RKO (cell line): Measurements from ENCODE around the gene SLCO4A1.
A peak's percentile ranks its signal among the peaks of the same experiment; 100 is the strongest.

Experiments
- DNase-seq: peaks from one replicate; pipeline ENCODE4 v3.0.0-alpha.2; 2016; ENCODE audit warnings: low spot score

The SLCO4A1 gene

DNA sequence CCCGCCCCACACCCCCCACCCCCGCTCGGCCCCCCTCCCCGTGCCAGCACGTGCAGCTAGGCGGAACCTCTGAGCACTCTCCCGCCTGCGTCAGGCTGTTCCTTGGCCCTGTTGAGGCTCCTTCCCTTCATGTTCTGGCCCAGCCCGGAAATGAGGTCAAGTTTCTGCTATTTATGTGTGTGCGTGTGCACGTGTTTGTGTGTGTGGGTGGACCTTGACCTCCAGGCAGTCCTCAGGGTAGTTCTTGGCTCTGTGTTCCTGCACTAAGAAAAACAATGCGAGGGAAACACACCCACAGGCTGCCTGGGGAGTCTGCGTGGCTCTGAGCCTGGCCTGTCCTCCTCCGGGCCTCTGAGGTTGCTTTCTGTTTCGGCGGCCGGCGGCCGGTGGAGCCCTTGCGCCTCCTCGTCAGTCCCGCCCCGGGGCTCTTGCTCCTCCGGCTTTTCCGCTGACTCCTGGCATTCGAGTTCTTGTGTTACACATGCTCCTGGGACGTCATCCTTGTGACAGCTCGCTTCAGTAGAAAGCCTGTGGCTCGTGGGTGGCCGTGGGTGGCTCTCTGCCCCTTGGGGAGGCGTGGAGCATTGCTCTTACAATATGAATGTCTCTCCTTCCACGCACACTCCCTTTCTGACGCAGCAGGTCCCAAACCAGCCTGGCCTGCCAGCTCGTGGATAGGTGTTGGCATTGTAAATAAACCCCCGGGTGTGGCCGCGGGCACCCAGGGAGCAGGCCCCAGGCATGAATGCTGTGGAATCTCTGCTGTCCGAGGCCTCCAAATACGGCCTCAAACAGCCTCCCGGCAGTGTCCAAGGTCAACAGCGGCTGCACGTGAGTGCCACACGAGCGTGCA is 10.0 kb downstream of the SLCO4A1 start:
- peak; percentile 98 for DNase-seq

DNA sequence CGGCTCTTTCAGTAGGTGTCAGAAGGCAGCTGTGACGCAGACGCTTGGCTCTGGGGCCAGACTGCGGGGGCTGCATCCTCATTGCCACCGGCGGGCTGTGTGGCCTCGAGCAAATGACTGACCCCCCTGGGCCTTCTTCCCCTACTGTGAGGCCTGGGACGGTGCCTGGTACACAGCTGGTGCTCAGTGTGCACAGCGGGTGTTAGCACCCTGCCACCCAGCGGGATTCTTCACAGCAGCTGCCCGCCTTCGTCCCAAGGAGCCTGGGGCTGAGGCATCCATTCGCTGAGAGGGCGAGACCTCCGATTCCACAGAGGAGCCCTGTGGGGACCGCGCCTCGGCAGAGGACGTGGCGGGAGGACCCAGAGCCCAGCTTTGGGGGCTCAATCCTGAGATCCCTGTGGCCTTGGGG is 10.6 kb downstream of the SLCO4A1 start:
- no peak for DNase-seq

GRCh38 chr20:62653373-62653772 is 11.1 kb downstream of the SLCO4A1 start:
- no peak for DNase-seq

DNA sequence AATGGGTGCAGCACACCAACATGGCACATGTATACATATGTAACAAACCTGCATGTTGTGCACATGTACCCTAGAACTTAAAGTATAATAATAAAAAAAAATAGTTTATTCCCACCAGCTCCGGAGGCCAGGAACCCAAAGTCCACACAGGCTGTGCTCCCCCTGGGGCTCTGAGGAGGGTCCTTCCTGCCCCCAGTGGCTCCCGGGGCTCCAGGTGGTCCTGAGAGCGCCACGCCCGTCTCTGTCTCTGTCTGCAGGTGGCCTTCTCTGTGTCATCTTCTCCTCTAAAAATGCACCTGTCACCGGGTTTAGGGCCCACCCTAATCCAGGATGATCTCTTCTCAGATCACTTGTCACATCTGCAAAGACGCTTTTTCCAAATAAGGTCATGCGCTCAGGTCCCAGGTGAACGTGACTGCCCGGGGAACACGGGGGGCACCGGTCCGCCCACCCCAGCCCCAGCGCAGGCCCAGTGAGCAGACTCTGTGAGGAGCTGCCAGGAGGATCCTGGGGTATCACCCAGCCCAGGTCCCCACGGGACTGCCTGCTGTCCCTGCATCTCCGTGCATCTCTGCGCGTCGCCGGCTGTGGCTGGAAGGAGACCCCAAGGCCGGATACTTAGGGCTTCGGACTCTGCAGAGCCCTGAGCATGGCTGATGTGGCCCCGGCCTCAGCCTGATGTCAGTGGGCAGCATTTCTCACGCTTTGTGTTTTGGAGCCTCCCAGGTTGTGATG is 11.8 kb downstream of the SLCO4A1 start:
- no peak for DNase-seq

DNA sequence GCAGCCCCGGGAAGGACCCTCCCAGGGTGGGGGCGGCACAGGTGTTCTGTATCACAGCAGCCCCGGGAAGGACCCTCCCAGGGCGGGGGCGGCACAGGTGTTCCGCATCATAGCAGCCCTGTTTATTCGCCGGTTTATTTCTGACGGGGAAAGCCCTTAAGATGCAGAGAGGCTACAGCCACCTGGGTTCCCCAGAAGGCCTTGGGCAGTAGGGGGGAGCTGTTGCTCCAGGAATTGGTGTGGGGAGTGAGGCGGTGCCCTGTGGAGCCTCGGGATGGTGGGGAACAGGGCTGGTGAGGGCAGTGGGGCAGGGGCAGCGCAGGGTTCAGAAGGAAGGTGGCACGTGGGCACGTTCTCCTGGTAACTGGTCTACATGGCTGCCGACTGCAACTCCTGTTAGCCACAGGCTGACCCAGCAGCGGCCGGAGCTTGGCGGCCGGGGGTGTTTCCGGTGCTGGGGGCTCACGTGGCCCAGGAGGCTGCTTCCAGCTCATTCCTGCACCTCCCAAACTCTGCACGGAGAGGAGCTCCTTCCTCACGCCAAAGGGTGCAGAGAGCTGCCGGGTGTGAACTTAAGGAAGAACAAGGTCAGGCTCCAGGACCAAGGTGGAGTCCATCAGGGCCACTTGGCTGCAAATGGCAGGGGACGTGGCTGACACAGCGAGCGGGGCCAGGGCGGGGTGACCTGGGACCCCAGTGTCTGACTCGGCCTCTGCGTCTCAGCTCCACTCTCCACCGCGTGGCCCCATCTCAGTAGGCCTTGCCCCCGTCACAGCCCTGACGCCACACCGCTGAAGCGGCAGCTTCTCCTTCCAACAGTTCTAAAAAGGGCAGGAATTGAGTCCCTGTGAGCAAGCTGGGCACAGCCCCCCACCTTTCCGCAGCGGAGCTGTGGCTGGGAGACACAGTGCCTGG is 13.2 kb downstream of the SLCO4A1 start:
- no peak for DNase-seq

DNA sequence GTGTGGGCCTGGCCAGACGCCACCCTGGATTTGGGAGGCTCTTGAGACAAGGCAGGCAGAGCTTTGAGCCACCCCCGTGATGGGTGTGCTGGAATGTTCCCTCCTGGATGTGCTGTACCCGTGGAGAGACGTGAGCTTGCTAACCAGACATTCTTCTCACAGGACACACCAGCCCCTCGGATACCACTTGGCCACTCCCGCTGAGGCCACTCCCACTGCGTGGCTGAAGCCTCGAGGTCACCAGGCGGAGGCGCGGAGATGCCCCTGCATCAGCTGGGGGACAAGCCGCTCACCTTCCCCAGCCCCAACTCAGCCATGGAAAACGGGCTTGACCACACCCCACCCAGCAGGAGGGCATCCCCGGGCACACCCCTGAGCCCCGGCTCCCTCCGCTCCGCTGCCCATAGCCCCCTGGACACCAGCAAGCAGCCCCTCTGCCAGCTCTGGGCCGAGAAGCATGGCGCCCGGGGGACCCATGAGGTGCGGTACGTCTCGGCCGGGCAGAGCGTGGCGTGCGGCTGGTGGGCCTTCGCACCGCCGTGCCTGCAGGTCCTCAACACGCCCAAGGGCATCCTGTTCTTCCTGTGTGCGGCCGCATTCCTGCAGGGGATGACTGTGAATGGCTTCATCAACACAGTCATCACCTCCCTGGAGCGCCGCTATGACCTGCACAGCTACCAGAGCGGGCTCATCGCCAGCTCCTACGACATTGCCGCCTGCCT is 14.1 kb downstream of the SLCO4A1 start:
- no peak for DNase-seq

GRCh38 chr20:62656919-62657588 is 14.8 kb downstream of the SLCO4A1 start:
- DNase-seq = no peak

GRCh38 chr20:62657589-62657942 is 15.3 kb downstream of the SLCO4A1 start:
- no peak for DNase-seq

- DNase-seq = no peak
These were observed 15.7 kb downstream of the SLCO4A1 start for GRCh38 chr20:62657956-62658355.

GRCh38 chr20:62658593-62659178 is 16.4 kb downstream of the SLCO4A1 start:
- no peak for DNase-seq

GRCh38 chr20:62659488-62660239 is 17.4 kb downstream of the SLCO4A1 start:
- DNase-seq = no peak

DNA sequence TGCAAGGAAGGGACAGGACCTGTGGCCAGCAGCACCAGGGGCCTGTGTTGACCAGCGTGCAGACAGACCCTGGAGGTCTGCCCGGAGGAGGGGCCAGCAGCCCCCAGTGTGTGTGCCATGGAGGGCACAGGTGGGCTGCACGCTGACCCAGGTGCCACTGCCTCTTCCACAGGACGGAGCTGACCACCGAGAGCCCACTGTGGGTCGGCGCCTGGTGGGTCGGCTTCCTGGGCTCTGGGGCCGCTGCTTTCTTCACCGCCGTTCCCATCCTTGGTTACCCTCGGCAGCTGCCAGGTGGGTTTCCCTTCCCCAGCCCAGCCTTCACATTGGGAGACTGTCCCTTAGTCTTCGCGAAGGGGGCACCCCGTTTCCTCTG is 17.9 kb downstream of the SLCO4A1 start:
- DNase-seq = no peak

- no peak for DNase-seq
These were observed 18.5 kb downstream of the SLCO4A1 start for GRCh38 chr20:62660768-62661167.

DNA sequence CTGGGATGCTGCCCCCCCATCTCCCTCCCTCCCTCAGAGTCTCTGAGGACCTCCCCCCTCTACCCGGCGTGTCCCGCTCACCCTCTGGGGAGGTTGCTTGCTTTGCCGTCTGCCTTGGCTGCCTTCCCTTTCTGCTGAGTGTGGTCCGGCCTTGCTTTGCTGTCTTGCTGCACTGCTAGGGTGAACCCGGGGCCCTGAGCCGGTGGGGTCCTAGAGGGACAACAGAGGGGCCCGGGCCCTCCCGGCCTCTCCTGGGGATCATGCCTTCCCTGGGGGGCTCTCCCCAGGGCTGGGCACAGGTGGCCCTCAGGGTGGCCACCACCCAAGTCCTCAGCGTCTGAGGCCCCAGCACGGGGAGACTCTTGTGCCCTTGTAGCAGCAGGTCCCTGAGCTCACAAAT is 19.3 kb downstream of the SLCO4A1 start:
- no peak for DNase-seq

GRCh38 chr20:62662422-62662821 is 20.1 kb downstream of the SLCO4A1 start:
- DNase-seq = no peak

- DNase-seq = no peak
These were observed 21.1 kb downstream of the SLCO4A1 start for GRCh38 chr20:62663145-62664018.

DNA sequence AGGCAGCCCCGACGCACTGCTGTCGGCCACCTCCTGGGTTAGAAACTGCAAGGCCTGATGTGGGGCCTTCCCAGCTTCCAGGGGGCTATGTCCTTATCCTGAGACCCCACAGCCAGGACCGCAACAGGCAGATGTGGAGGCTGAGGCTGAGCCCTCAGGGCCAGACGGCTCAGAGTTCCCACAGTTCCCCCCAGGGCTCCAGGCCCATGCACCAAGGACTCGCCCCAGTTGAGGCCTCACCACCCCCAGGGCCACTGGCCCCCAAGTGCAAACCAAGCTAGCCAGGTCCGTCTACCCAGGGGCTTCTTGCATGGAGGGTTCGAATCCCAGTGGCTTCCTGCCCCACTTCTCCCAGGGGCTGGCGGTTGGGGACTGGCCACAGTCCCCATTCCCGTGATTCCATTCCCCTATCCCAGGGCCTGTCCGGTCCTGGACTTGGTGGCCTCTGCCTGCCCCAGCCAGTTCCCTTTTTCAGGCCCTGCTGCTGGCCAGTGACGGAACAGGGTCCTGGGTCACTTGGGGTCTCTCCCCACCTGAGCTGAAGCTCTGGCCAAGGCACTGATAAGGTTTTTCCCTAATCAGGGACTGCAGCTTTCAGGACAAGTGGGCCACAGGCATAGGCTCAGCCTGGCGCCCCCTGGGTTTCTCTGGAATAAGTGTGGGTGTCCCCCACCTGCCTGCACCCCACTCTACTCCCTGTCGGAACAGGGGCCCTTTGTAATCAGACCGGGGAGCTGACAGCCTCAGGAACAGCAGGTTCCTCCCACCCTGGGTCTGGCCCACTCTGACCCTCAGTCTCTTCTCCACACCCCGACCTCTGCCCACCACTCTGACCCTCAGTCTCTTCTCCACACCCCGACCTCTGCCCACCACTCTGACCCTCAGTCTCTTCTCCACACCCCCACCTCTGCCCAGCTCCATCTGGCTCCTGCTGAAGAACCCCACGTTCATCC is 22.0 kb downstream of the SLCO4A1 start:
- no peak for DNase-seq
